Measurements from ENCODE around the gene POLR3B.

DNA sequence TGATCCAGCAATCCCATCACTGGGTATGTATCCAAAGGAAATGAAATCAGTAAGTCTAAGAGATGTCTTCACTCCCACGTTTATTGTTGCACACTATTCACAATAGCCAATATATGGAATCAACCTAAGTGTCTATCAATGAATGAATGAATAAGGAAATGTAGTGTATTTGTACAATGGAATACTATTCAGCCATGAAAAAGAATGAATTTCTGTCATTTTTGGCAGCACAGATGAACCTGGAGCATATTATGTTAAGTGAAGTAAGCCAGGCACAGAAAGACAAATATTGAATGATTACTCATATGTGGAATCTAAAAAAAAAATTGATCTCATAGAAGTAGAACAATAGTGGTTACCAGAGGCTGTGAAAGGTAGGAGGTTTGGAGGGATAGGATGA, 194.7 kb downstream of the POLR3B start:
- TF ChIP-seq, protein P1, sequence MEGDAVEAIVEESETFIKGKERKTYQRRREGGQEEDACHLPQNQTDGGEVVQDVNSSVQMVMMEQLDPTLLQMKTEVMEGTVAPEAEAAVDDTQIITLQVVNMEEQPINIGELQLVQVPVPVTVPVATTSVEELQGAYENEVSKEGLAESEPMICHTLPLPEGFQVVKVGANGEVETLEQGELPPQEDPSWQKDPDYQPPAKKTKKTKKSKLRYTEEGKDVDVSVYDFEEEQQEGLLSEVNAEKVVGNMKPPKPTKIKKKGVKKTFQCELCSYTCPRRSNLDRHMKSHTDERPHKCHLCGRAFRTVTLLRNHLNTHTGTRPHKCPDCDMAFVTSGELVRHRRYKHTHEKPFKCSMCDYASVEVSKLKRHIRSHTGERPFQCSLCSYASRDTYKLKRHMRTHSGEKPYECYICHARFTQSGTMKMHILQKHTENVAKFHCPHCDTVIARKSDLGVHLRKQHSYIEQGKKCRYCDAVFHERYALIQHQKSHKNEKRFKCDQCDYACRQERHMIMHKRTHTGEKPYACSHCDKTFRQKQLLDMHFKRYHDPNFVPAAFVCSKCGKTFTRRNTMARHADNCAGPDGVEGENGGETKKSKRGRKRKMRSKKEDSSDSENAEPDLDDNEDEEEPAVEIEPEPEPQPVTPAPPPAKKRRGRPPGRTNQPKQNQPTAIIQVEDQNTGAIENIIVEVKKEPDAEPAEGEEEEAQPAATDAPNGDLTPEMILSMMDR (IDR thresholded peaks at IDR 0.05): no peak
- TF ChIP-seq POLR2A (IDR thresholded peaks at IDR 0.05) (no peak), EP300 (IDR thresholded peaks at IDR 0.05) (no peak)
